ENCODE measurements around the gene ATG10.

ATG10 gene

GRCh38 chr5:82149434-82149833 is 177.6 kb downstream of the ATG10 start:
- DNase-seq (ENCODE audit: low read depth): no peak
- TF ChIP-seq MYC (IDR thresholded peaks at IDR 0.05; ENCODE audit: low read depth, low read length): no peak
- no peak for TF ChIP-seq POLR2A (IDR thresholded peaks at IDR 0.05; ENCODE audit: extremely low read depth, insufficient read length)
- TF ChIP-seq CTCF (IDR thresholded peaks at IDR 0.05; ENCODE audit: low read depth, low read length): no peak
- no peak for TF ChIP-seq MAX (IDR thresholded peaks at IDR 0.05; ENCODE audit: low read depth, low read length)
- no peak overlapping the region for H3K4me3 ChIP-seq (ENCODE audit: low read depth, low read length)

DNA sequence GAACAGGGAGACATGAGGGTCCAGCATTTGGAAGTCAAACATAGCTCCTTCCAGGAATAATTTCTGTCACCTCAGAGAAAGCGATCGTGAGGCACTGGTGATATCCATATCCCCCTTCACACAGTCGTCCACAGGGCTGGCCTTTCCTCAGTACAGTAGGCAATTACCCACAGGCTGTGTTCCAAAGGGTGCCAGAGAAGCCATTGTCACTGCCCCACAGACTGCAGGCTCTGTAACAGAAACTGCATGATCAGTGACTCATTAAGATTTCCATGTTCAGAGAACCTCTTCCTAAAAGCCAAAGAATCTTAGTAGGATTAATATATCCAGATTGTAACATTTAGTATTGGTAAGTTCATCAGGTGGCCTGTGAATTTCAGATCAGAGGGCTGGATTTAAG is 178.7 kb downstream of the ATG10 start:
- no peak for DNase-seq (ENCODE audit: low read depth)
- H3K4me3 ChIP-seq (ENCODE audit: low read depth, low read length): no peak overlapping the region
- no peak for TF ChIP-seq CTCF (IDR thresholded peaks at IDR 0.05; ENCODE audit: low read depth, low read length)
- TF ChIP-seq MYC (IDR thresholded peaks at IDR 0.05; ENCODE audit: low read depth, low read length): no peak
- no peak for TF ChIP-seq POLR2A (IDR thresholded peaks at IDR 0.05; ENCODE audit: extremely low read depth, insufficient read length)
- TF ChIP-seq MAX (IDR thresholded peaks at IDR 0.05; ENCODE audit: low read depth, low read length): no peak

DNA sequence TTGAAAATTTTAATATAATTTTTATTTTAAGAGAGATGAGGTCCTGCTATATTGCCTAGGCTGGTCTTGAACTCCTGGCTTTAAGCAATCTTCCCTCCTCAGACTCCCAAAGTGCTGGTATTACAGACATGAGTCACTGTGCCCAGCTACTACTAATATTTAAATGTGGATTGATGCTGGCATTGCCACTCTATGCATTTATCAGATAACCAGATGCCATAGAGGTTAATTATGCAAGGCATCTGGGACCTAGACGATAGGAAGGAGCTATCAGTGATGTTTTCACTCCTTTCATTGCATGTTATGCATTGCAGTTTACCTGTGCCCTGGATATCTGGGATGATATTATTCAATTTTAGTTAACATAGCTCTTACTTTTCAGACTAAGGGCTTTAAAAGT is 179.4 kb downstream of the ATG10 start:
- no peak overlapping the region for H3K4me3 ChIP-seq (ENCODE audit: low read depth, low read length)
- no peak for DNase-seq (ENCODE audit: low read depth)
- no peak for TF ChIP-seq MAX (IDR thresholded peaks at IDR 0.05; ENCODE audit: low read depth, low read length)
- TF ChIP-seq MYC (IDR thresholded peaks at IDR 0.05; ENCODE audit: low read depth, low read length): no peak
- TF ChIP-seq CTCF (IDR thresholded peaks at IDR 0.05; ENCODE audit: low read depth, low read length): no peak
- no peak for TF ChIP-seq POLR2A (IDR thresholded peaks at IDR 0.05; ENCODE audit: extremely low read depth, insufficient read length)

DNA sequence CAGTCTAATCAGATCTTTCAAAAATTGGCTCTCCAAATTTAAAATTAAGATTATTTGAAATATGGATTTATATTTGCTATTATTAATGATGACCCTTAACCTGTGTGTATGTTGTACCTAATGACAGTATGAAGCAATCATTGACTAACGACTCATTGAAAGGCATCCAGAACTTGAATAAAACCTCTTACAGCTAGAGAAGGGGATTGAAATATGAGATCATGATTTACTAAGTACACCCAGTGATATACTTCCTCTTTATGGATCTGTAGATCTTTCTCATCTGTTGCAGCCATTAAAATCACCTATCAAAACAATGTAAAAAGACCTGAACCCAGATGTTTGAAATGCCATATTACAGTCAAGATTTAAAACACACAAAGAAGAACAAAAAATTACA is 179.8 kb downstream of the ATG10 start:
- peak; percentile 16 for DNase-seq (ENCODE audit: low read depth)
- no peak overlapping the region for H3K4me3 ChIP-seq (ENCODE audit: low read depth, low read length)
- TF ChIP-seq CTCF (IDR thresholded peaks at IDR 0.05; ENCODE audit: low read depth, low read length) (no peak), MAX (IDR thresholded peaks at IDR 0.05; ENCODE audit: low read depth, low read length) (no peak), MYC (IDR thresholded peaks at IDR 0.05; ENCODE audit: low read depth, low read length) (no peak), POLR2A (IDR thresholded peaks at IDR 0.05; ENCODE audit: extremely low read depth, insufficient read length) (no peak)

GRCh38 chr5:82152978-82153481 is 181.2 kb downstream of the ATG10 start:
- no peak for DNase-seq (ENCODE audit: low read depth)
- no peak for TF ChIP-seq POLR2A (IDR thresholded peaks at IDR 0.05; ENCODE audit: extremely low read depth, insufficient read length)
- TF ChIP-seq MYC (IDR thresholded peaks at IDR 0.05; ENCODE audit: low read depth, low read length): no peak
- no peak for TF ChIP-seq MAX (IDR thresholded peaks at IDR 0.05; ENCODE audit: low read depth, low read length)
- TF ChIP-seq CTCF (IDR thresholded peaks at IDR 0.05; ENCODE audit: low read depth, low read length): no peak
- no peak overlapping the region for H3K4me3 ChIP-seq (ENCODE audit: low read depth, low read length)
